ENCODE measurements around the gene BAAT. TPM values are rescaled to one million over a fixed set of nuclear protein-coding genes. Genes with fewer than 3 reads are reported as not detected.

BAAT gene
- total and polyA plus RNA-seq, 2 of the 13 experiments (the other 11 are each of a cell fraction or from before 2014, with no cell fraction given), result 0.71 to 7.9 TPM

GRCh38 chr9:101408374-101409078 lies 23.7 kb upstream of the BAAT start:
- H4K20me1 ChIP-seq (ENCODE audit: insufficient read depth, low read length), result no peaks in the 10 kb centered on the region
- H2AFZ ChIP-seq (ENCODE audit: low read length), result no peak overlapping the region
- ChIA-PET CTCF (ENCODE audit: low intra/inter-chr PET ratio, low total read pairs) (no interaction called here), POLR2A (interaction anchor here (1.0 to 3.1 kb wide), 6 partner anchors 9 to 30 kb away, joined by 3 to 32 read pairs (median 7); partner anchors contain the start of genes MRPL50 and ZNF189)
- no peak overlapping the region for H3K4me3 ChIP-seq (replicated peaks in 1 of 3; ENCODE audit: insufficient read depth in 1 of 3, low read depth in 2 of 3, low read length in 3 of 3)
- H3K9me3 ChIP-seq (ENCODE audit: low read length), result peaks cover 21% of the 10 kb centered on the region; the same call in 1 of the 2 replicates
- H3K4me2 ChIP-seq (ENCODE audit: low read depth, low read length), result no peak overlapping the region
- intact Hi-C loops (cut with micrococcal nuclease; ENCODE audit: unreplicated experiment) (no loop called here), in situ Hi-C loops (cut with HindIII; ENCODE audit: extremely low pct_ligation_motif_present, low pct_unique_long_range_greater_than_20kb) (no loop called here)
- FAIRE-seq (no peak), DNase-seq (ENCODE audit: low spot score) (no peak), ATAC-seq (no peak)
- over 99% methylated on average over 5 of the region's 5 CpGs for WGBS (ENCODE audit: low lambda C conversion rate)
- TSS peak; percentile 5 for BruUV-seq (replicated peaks)
- peaks cover 4% of the 10 kb centered on the region for H3K79me2 ChIP-seq (ENCODE audit: insufficient read depth, low read length)
- H3K4me1 ChIP-seq (ENCODE audit: insufficient read depth, low read length), result peaks cover 32% of the 10 kb centered on the region
- H3K36me3 ChIP-seq (replicated peaks in 1 of 2; ENCODE audit: control insufficient read depth in 1 of 2, insufficient read depth in 2 of 2, low read length in 2 of 2), result peaks cover 25 to 58% of the 10 kb centered on the region in 2 experiments
- H3K9ac ChIP-seq (ENCODE audit: insufficient read depth, low read depth, low read length), result no peak overlapping the region
- H3K27ac ChIP-seq (ENCODE audit: extremely low read length, insufficient read depth, low read length), result no peak overlapping the region
- H3K27me3 ChIP-seq (ENCODE audit: control insufficient read depth in 1 of 2, insufficient read depth in 2 of 2, low read length in 2 of 2), result no peaks in the 10 kb centered on the region
- TF ChIP-seq ZBTB38 (CRISPR knock-in tag; IDR thresholded peaks at IDR 0.05) (no peak), POLR2G (IDR thresholded peaks at IDR 0.05; ENCODE audit: low read depth, low read length) (peak; percentile 39; the same call in 1 of the 2 replicates), IKZF4 (CRISPR knock-in tag; IDR thresholded peaks at IDR 0.05; ENCODE audit: borderline replicate concordance, low read depth, not compliant biosample characterization) (no peak), POLR2AphosphoS5 (IDR thresholded peaks at IDR 0.05; ENCODE audit: low read depth, low read length) (0 out of 2 replicates have a peak, but pooled peaks have one; percentile 5), RBAK (CRISPR knock-in tag; IDR thresholded peaks at IDR 0.05) (no peak), ZFY (CRISPR knock-in tag; IDR thresholded peaks at IDR 0.05) (no peak), ZNF703 (CRISPR knock-in tag; IDR thresholded peaks at IDR 0.05; ENCODE audit: borderline replicate concordance) (no peak), BCL3 (CRISPR knock-in tag; IDR thresholded peaks at IDR 0.05) (no peak), GPBP1L1 (CRISPR knock-in tag; IDR thresholded peaks at IDR 0.05) (no peak), ZNF550 (CRISPR knock-in tag; IDR thresholded peaks at IDR 0.05; ENCODE audit: borderline replicate concordance) (no peak), ZNF75D (CRISPR knock-in tag; IDR thresholded peaks at IDR 0.05; ENCODE audit: borderline replicate concordance) (peak; percentile 27; the same call in 1 of the 2 replicates), ISX (CRISPR knock-in tag; conservative IDR thresholded peaks at IDR 0.05) (no peak), IRF9 (CRISPR knock-in tag; IDR thresholded peaks at IDR 0.05; ENCODE audit: borderline replicate concordance) (no peak), KDM4B (CRISPR knock-in tag; IDR thresholded peaks at IDR 0.05) (no peak), ZBTB26 (CRISPR knock-in tag; IDR thresholded peaks at IDR 0.05; ENCODE audit: borderline replicate concordance) (no peak), ZNF766 (CRISPR knock-in tag; IDR thresholded peaks at IDR 0.05; ENCODE audit: borderline replicate concordance) (no peak), HIC2 (CRISPR knock-in tag; IDR thresholded peaks at IDR 0.05; ENCODE audit: low read depth) (no peak)

Data from HepG2 (cell line).